ENCODE results near the gene BEST2.

Gene BEST2

DNA sequence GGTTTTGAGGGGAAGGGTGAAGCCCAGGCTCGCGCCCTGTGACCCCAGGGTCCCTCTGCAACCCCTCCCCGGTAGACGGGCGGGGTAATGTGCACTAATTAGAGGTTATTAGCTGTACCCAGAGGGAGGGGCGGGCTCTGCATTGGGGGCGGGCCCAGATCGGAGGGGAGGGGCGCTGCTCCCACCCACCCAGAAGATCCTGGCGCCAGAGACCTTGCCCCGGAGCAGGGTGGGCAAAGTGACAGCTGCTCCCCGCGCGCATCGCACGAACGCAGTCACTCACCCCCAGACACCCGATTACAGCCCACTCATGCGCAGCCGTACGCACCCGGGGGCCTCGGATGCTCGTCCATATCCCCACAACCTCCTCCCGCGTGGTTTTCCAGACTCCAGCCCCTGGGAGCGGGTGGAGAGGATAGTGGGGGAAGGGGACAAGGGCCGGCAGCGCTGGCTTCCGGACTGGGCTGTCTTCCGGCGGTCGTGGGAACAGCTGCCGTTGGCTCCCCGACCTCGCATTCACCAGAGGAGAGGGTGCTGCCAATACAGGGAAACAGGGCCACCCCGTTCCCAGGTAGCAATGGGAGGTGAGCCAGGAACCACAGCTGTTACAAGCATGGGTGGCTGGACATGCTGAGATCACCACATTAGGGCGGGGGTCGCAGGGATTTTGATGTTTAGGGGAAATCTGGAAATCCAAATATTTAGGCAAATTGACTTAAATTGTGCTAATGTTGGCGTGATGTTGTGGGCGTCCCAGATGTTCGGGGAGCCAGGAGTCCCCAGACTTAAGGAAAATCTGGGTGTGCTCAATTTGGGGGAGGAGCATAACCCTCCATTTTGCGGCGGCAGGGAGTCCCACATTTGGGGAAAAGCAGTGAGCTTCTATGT, 26.7 kb downstream of the BEST2 start:
- TF ChIP-seq, protein P1, sequence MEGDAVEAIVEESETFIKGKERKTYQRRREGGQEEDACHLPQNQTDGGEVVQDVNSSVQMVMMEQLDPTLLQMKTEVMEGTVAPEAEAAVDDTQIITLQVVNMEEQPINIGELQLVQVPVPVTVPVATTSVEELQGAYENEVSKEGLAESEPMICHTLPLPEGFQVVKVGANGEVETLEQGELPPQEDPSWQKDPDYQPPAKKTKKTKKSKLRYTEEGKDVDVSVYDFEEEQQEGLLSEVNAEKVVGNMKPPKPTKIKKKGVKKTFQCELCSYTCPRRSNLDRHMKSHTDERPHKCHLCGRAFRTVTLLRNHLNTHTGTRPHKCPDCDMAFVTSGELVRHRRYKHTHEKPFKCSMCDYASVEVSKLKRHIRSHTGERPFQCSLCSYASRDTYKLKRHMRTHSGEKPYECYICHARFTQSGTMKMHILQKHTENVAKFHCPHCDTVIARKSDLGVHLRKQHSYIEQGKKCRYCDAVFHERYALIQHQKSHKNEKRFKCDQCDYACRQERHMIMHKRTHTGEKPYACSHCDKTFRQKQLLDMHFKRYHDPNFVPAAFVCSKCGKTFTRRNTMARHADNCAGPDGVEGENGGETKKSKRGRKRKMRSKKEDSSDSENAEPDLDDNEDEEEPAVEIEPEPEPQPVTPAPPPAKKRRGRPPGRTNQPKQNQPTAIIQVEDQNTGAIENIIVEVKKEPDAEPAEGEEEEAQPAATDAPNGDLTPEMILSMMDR (conservative IDR thresholded peaks at IDR 0.05; ENCODE audit: low read depth, low read length): no peak
- Histone ChIP-seq H3K27ac (peak overlapping the region; percentile 31; the same call in 1 of the 2 replicates), H3K4me1 (ENCODE audit: low read depth, poor library complexity, severe bottlenecking) (peaks cover 34% of the 10 kb centered on the region)

DNA sequence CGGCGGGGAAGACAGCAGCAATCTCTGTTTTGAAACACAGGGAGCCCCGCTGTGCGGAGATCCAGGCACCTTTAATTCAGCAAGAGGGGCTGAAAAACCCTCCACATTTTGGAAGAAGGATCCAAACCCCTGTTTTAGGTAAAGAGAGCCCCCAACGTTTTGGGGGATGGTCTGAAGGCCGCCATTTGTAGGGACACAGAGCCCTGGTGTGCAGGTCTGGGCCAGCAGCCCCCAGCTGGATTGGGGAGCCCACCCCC, 27.2 kb downstream of the BEST2 start:
- no peaks in the 10 kb centered on the region for H4K20me1 ChIP-seq (ENCODE audit: insufficient read depth)
- no peak overlapping the region; the same call in 1 of the 2 replicates for H3K27ac ChIP-seq
- no peaks in the 10 kb centered on the region for H3K79me2 ChIP-seq (ENCODE audit: insufficient read depth, low read depth)
- peak overlapping the region; percentile 84 for H2AFZ ChIP-seq (ENCODE audit: low read depth)
- no peaks in the 10 kb centered on the region for H3K36me3 ChIP-seq (ENCODE audit: insufficient read depth)
- H3K4me2 ChIP-seq: peak overlapping the region; percentile 35
- H3K27me3 ChIP-seq (ENCODE audit: insufficient read depth, low read depth): no peaks in the 10 kb centered on the region
- peak overlapping the region; percentile 51; the same call in 1 of the 2 replicates for H3K9ac ChIP-seq
- TF ChIP-seq, protein P1 (conservative IDR thresholded peaks at IDR 0.05; ENCODE audit: low read depth, low read length): no peak
- peaks cover 28% of the 10 kb centered on the region for H3K4me1 ChIP-seq (ENCODE audit: low read depth, poor library complexity, severe bottlenecking)
- no peak overlapping the region for H3K4me3 ChIP-seq (IDR thresholded peaks at IDR 0.05; ENCODE audit: insufficient read depth, low read depth, low read length)

More for the DNA sequence above, 26.7 kb downstream of the BEST2 start:
- H3K9ac ChIP-seq: peak overlapping the region; percentile 51; the same call in 1 of the 2 replicates
- peak overlapping the region; percentile 84 for H2AFZ ChIP-seq (ENCODE audit: low read depth)
- no peaks in the 10 kb centered on the region for H4K20me1 ChIP-seq (ENCODE audit: insufficient read depth)
- no peaks in the 10 kb centered on the region for H3K79me2 ChIP-seq (ENCODE audit: insufficient read depth, low read depth)
- H3K27me3 ChIP-seq (ENCODE audit: insufficient read depth, low read depth): no peaks in the 10 kb centered on the region
- H3K4me3 ChIP-seq (IDR thresholded peaks at IDR 0.05; ENCODE audit: insufficient read depth, low read depth, low read length): peak overlapping the region; percentile 70
- peak overlapping the region; percentile 35 for H3K4me2 ChIP-seq
- no peaks in the 10 kb centered on the region for H3K36me3 ChIP-seq (ENCODE audit: insufficient read depth)

GRCh38 chr19:12779162-12779993, 27.8 kb downstream of the BEST2 start:
- H2AFZ ChIP-seq (ENCODE audit: low read depth): no peak overlapping the region
- H3K4me2 ChIP-seq: no peak overlapping the region
- no peaks in the 10 kb centered on the region for H3K36me3 ChIP-seq (ENCODE audit: insufficient read depth)
- H3K9ac ChIP-seq: no peak overlapping the region
- H3K27ac ChIP-seq: no peak overlapping the region
- no peaks in the 10 kb centered on the region for H3K27me3 ChIP-seq (ENCODE audit: insufficient read depth, low read depth)
- H3K4me1 ChIP-seq (ENCODE audit: low read depth, poor library complexity, severe bottlenecking): peaks cover 24% of the 10 kb centered on the region
- no peaks in the 10 kb centered on the region for H3K79me2 ChIP-seq (ENCODE audit: insufficient read depth, low read depth)
- TF ChIP-seq, protein P1 (conservative IDR thresholded peaks at IDR 0.05; ENCODE audit: low read depth, low read length): no peak
- no peak overlapping the region for H3K4me3 ChIP-seq (IDR thresholded peaks at IDR 0.05; ENCODE audit: insufficient read depth, low read depth, low read length)
- H4K20me1 ChIP-seq (ENCODE audit: insufficient read depth): no peaks in the 10 kb centered on the region

- TF ChIP-seq, protein P1 (conservative IDR thresholded peaks at IDR 0.05; ENCODE audit: low read depth, low read length): no peak
- Histone ChIP-seq H3K9ac (no peak overlapping the region), H2AFZ (ENCODE audit: low read depth) (peak overlapping the region; percentile 96)
These were observed 30.5 kb downstream of the BEST2 start for GRCh38 chr19:12782174-12782423.

More at GRCh38 chr19:12782174-12782423, 30.5 kb downstream of the BEST2 start:
- H4K20me1 ChIP-seq (ENCODE audit: insufficient read depth): no peaks in the 10 kb centered on the region
- H3K4me3 ChIP-seq (IDR thresholded peaks at IDR 0.05; ENCODE audit: insufficient read depth, low read depth, low read length): no peak overlapping the region
- no peaks in the 10 kb centered on the region for H3K27me3 ChIP-seq (ENCODE audit: insufficient read depth, low read depth)
- peak overlapping the region; percentile 39; the same call in 1 of the 2 replicates for H3K27ac ChIP-seq
- H3K4me2 ChIP-seq: peak overlapping the region; percentile 96
- no peaks in the 10 kb centered on the region for H3K79me2 ChIP-seq (ENCODE audit: insufficient read depth, low read depth)
- H3K4me1 ChIP-seq (ENCODE audit: low read depth, poor library complexity, severe bottlenecking): peaks cover 46% of the 10 kb centered on the region
- H3K36me3 ChIP-seq (ENCODE audit: insufficient read depth): no peaks in the 10 kb centered on the region
